Body of pancreas (tissue), 4 donors: ENCODE data around the gene SLC28A3. TPM values are rescaled to one million over a fixed set of nuclear protein-coding genes. Genes with fewer than 3 reads are reported as not detected.
A peak's percentile ranks its signal among the peaks of the same experiment; 100 is the strongest.
"Not testable (repeated sequence)": the region's sequence is repeated elsewhere in the genome, so short reads cannot be mapped to it uniquely, and the experiment has no call there.

ENCODE experiments used
- ATAC-seq: fragments of 150-250 bp; one replicate; pipeline ENCODE4 v1.9.1; 2016
- DNase-seq, 4 donors: peaks; one replicate each; pipeline ENCODE4 v3.0.0-alpha.2; 2019
- H3K27ac ChIP-seq, 4 donors: fragments of 200-600 bp; sonication (generic); 1 replicate in 3 of 4; 2 replicates in 1 of 4; pipeline versions ENCODE4 v1.5.1 to v1.6.1; 2016 to 2019; ENCODE audit warnings: mild to moderate bottlenecking in 1 of 4, mixed read lengths in 1 of 4, moderate library complexity in 1 of 4
- H3K27me3 ChIP-seq, 2 donors: fragments of 200-600 bp; sonication (generic); one replicate each; pipeline ENCODE4 v1.6.0; 2016; ENCODE audit warnings: mild to moderate bottlenecking in 1 of 2
- H3K36me3 ChIP-seq, 2 donors: fragments of 200-600 bp; sonication (generic); replicated peaks in 1 of 2; 2 replicates each; pipeline ENCODE4 v1.5.1; 2016; ENCODE audit warnings: low read depth in 2 of 2; ENCODE audit not compliant: insufficient read depth in 1 of 2
- H3K4me1 ChIP-seq: fragments of 200-600 bp; sonication (generic); one replicate; pipeline ENCODE4 v1.6.0; 2016
- H3K4me3 ChIP-seq, 2 donors: fragments of 200-600 bp; sonication (generic); 1 replicate in 1 of 2; 2 replicates in 1 of 2; pipeline ENCODE4 v1.5.1; 2016 to 2019
- H3K9me3 ChIP-seq, 3 donors: fragments of 200-600 bp; sonication (generic); 1 replicate in 2 of 3; 2 replicates in 1 of 3; pipeline ENCODE4 v1.5.1; 2016
- CTCF ChIP-seq, 7 experiments: fragments of 450-650 bp in 4 of 7; fragments of 200-600 bp in 3 of 7; sonication (generic) in 3 of 7; IDR thresholded peaks; one replicate each; pipeline ENCODE4 v1.5.1; 2016 to 2019; ENCODE audit warnings: antibody characterized with exemption in 7 of 7
- POLR2A ChIP-seq, 3 donors: fragments of 450-650 bp; IDR thresholded peaks; one replicate each; pipeline ENCODE4 v1.6.1; 2016; ENCODE audit warnings: antibody characterized with exemption in 3 of 3, mild to moderate bottlenecking in 2 of 3
- WGBS, 2 donors: methylation state at CpG; one replicate each; pipeline ENCODE4 v1.1.5; 2017; 5-methylcytosine and 5-hydroxymethylcytosine counted together
- intact Hi-C: fragments of 100-400 bp; cut with DNase I; formaldehyde crosslinking; loops from one replicate; pipeline ENCODE4 v1.15.1; 2023
- total RNA-seq, 2 donors: library from RNA; depleted of rRNA; stranded (reverse); fragments of >200 nt; gene quantifications; one replicate each; pipeline ENCODE4 v1.1.0, GENCODE V29; 2016

Gene SLC28A3
- 1 to 10 TPM; 4.3 to 8.0 TPM for total RNA-seq

- Histone ChIP-seq H3K27me3 (no peaks in the 10 kb centered on the region), H3K4me1 (no peaks in the 10 kb centered on the region), H3K4me3 (no peak within 1 kb of the TSS), H3K9me3 (no peaks in the 10 kb centered on the region), H3K36me3 (no peaks in the 10 kb centered on the region), H3K27ac (peak within 1 kb of the TSS; percentile 15 to 82 (median 72))
- TF ChIP-seq POLR2A (IDR thresholded peaks at IDR 0.05) = peak in 2 of 3 donors; percentile 71 to 74
- TF ChIP-seq CTCF (IDR thresholded peaks at IDR 0.05) = no peak
- DNase-seq (peak; percentile 42 to 57 (median 56)), ATAC-seq (peak; percentile 84)
- intact Hi-C loops = no loop called here
- WGBS, 2 donors = 13 to 59% methylated on average over 5 of the region's 5 CpGs
Observed at GRCh38 chr9:84340535-84340934, at the start of gene SLC28A3. Gene SLC28A3, minus strand, starts transcription at chr9:84340758. Its CDS starts 125 bp downstream, at chr9:84340633.

- intact Hi-C loops, DNase-seq, H3K27ac ChIP-seq, H3K27me3 ChIP-seq, H3K9me3 ChIP-seq, H3K36me3 ChIP-seq, H3K4me3 ChIP-seq, H3K4me1 ChIP-seq, ATAC-seq: not testable (repeated sequence)
- 66 to 84% methylated on average over 7 of the region's 7 CpGs for WGBS, 2 donors
Observed at GRCh38 chr9:84390254-84390653, 49.7 kb upstream of the SLC28A3 start.

- Histone ChIP-seq H3K27ac (no peak overlapping the region), H3K4me3 (no peak overlapping the region), H3K27me3 (no peaks in the 10 kb centered on the region), H3K36me3 (no peaks in the 10 kb centered on the region), H3K9me3 (no peaks in the 10 kb centered on the region), H3K4me1 (peaks cover 27% of the 10 kb centered on the region)
- 68 to 74% methylated on average over 5 of the region's 5 CpGs for WGBS, 2 donors
- DNase-seq = no peak
- TF ChIP-seq CTCF (IDR thresholded peaks at IDR 0.05) (no peak), POLR2A (IDR thresholded peaks at IDR 0.05) (no peak)
- no peak for ATAC-seq
- intact Hi-C loops = no loop called here
Observed at GRCh38 chr9:84387821-84388220, 47.3 kb upstream of the SLC28A3 start.

- no peak for TF ChIP-seq CTCF (IDR thresholded peaks at IDR 0.05)
- no peak for TF ChIP-seq POLR2A (IDR thresholded peaks at IDR 0.05)
- 83 to 93% methylated on average over 1 of the region's 1 CpG for WGBS, 2 donors
Observed at GRCh38 chr9:84386753-84387152, 46.2 kb upstream of the SLC28A3 start.

GRCh38 chr9:84385386-84386040 is 45.0 kb upstream of the SLC28A3 start:
- Histone ChIP-seq H3K27me3 (no peaks in the 10 kb centered on the region), H3K36me3 (no peaks in the 10 kb centered on the region), H3K9me3 (no peaks in the 10 kb centered on the region), H3K27ac (peak overlapping the region in 3 of 4 donors; percentile 46 to 56 (median 54)), H3K4me1 (peaks cover 30% of the 10 kb centered on the region), H3K4me3 (no peak overlapping the region)
- intact Hi-C loops = no loop called here
- no peak for DNase-seq
- 10 to 33% methylated on average over 1 of the region's 1 CpG for WGBS, 2 donors
- TF ChIP-seq POLR2A (IDR thresholded peaks at IDR 0.05) (no peak), CTCF (IDR thresholded peaks at IDR 0.05) (no peak)
- ATAC-seq = peak; percentile 56

More at GRCh38 chr9:84386753-84387152, 46.2 kb upstream of the SLC28A3 start:
- DNase-seq = no peak
- no peak overlapping the region for H3K4me3 ChIP-seq
- intact Hi-C loops = no loop called here
- no peak for ATAC-seq
- no peak overlapping the region for H3K27ac ChIP-seq
- H3K36me3 ChIP-seq = no peaks in the 10 kb centered on the region
- no peaks in the 10 kb centered on the region for H3K27me3 ChIP-seq
- peaks cover 30% of the 10 kb centered on the region for H3K4me1 ChIP-seq
- H3K9me3 ChIP-seq = no peaks in the 10 kb centered on the region
